Measurements from ENCODE around the gene FAM180A.

Gene FAM180A

DNA sequence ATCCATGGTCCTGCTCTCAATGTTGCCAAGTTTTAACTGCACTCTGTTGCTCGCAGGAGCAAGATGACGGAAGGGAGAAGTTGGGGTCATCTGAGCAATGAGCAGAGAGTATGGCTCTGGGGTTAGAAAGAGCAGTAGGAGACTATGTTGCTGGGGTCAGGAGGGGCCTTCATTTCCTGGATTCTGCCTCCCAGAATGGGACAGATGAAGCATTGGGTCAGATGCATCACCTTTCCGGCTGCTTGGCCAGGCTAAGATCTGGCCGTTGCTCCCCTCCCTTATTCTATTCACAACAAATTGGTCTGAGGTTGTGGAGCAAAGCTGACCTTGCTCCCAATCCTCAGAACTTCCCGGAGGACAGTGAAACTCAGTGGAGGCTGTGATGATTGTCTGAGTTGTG is 63.9 kb downstream of the FAM180A start:
- Histone ChIP-seq H3K9me3 (ENCODE audit: control extremely low read depth in 1 of 5, control insufficient read depth in 4 of 5, insufficient read depth in 2 of 5, low read depth in 1 of 5, low read length in 4 of 5) (no peaks in the 10 kb centered on the region), H3K4me3 (ENCODE audit: control insufficient read depth in 1 of 7, extremely low read depth in 1 of 7, insufficient read depth in 4 of 7, low read depth in 2 of 7, low read length in 6 of 7) (no peak overlapping the region), H3K27me3 (replicated peaks in 2 of 5; ENCODE audit: control insufficient read depth in 4 of 5, insufficient read depth in 5 of 5, low read length in 4 of 5) (no peaks in the 10 kb centered on the region), H3K27ac (ENCODE audit: insufficient read depth in 1 of 2, low read depth in 1 of 2, low read length in 2 of 2, poor library complexity in 1 of 2, severe bottlenecking in 2 of 2) (no peak overlapping the region), H3K4me1 (ENCODE audit: control extremely low read depth in 1 of 4, control insufficient read depth in 4 of 4, insufficient read depth in 4 of 4, low read length in 3 of 4) (no peaks in the 10 kb centered on the region), H3K36me3 (ENCODE audit: control insufficient read depth in 4 of 4, insufficient read depth in 4 of 4, low read length in 3 of 4) (peaks cover 0 to 9% (median 3%) of the 10 kb centered on the region in 4 experiments)
- POLR2A ChIA-PET: no interaction called here
- 95% methylated on average over 3 of the region's 5 CpGs for WGBS (ENCODE audit: insufficient coverage)
- CTCF ChIA-PET: interaction anchor here (2.6 kb wide), 1 partner anchor 11 kb away, joined by 8 read pairs; no protein-coding TSS in a partner anchor
- DNase-seq: no peak

- POLR2A ChIA-PET: no interaction called here
- Histone ChIP-seq H3K27me3 (replicated peaks in 2 of 5; ENCODE audit: control insufficient read depth in 4 of 5, insufficient read depth in 5 of 5, low read length in 4 of 5) (no peaks in the 10 kb centered on the region), H3K27ac (ENCODE audit: insufficient read depth in 1 of 2, low read depth in 1 of 2, low read length in 2 of 2, poor library complexity in 1 of 2, severe bottlenecking in 2 of 2) (no peak overlapping the region), H3K4me1 (ENCODE audit: control extremely low read depth in 1 of 4, control insufficient read depth in 4 of 4, insufficient read depth in 4 of 4, low read length in 3 of 4) (no peaks in the 10 kb centered on the region), H3K36me3 (ENCODE audit: control insufficient read depth in 4 of 4, insufficient read depth in 4 of 4, low read length in 3 of 4) (peaks cover 0 to 7% (median 6%) of the 10 kb centered on the region in 4 experiments), H3K9me3 (ENCODE audit: control extremely low read depth in 1 of 5, control insufficient read depth in 4 of 5, insufficient read depth in 2 of 5, low read depth in 1 of 5, low read length in 4 of 5) (no peaks in the 10 kb centered on the region), H3K4me3 (ENCODE audit: control insufficient read depth in 1 of 7, extremely low read depth in 1 of 7, insufficient read depth in 4 of 7, low read depth in 2 of 7, low read length in 6 of 7) (no peak overlapping the region)
- CTCF ChIA-PET: interaction anchor here (2.6 kb wide), 1 partner anchor 11 kb away, joined by 8 read pairs; no protein-coding TSS in a partner anchor
- WGBS (ENCODE audit: insufficient coverage): 86% methylated on average over 3 of the region's 3 CpGs
- DNase-seq: no peak
Observed at GRCh38 chr7:135684136-135684535, 64.5 kb downstream of the FAM180A start.

- 100% methylated on average over 1 of the region's 3 CpGs for WGBS (ENCODE audit: insufficient coverage)
- Histone ChIP-seq H3K4me3 (ENCODE audit: control insufficient read depth in 1 of 7, extremely low read depth in 1 of 7, insufficient read depth in 4 of 7, low read depth in 2 of 7, low read length in 6 of 7) (no peak overlapping the region), H3K4me1 (ENCODE audit: control extremely low read depth in 1 of 4, control insufficient read depth in 4 of 4, insufficient read depth in 4 of 4, low read length in 3 of 4) (no peaks in the 10 kb centered on the region), H3K27ac (ENCODE audit: insufficient read depth in 1 of 2, low read depth in 1 of 2, low read length in 2 of 2, poor library complexity in 1 of 2, severe bottlenecking in 2 of 2) (no peak overlapping the region), H3K36me3 (ENCODE audit: control insufficient read depth in 4 of 4, insufficient read depth in 4 of 4, low read length in 3 of 4) (peaks cover 0 to 12% (median 6%) of the 10 kb centered on the region in 4 experiments), H3K9me3 (ENCODE audit: control extremely low read depth in 1 of 5, control insufficient read depth in 4 of 5, insufficient read depth in 2 of 5, low read depth in 1 of 5, low read length in 4 of 5) (no peaks in the 10 kb centered on the region), H3K27me3 (replicated peaks in 2 of 5; ENCODE audit: control insufficient read depth in 4 of 5, insufficient read depth in 5 of 5, low read length in 4 of 5) (no peaks in the 10 kb centered on the region)
- CTCF ChIA-PET: interaction anchor here (2.6 kb wide), 1 partner anchor 10 kb away, joined by 8 read pairs; no protein-coding TSS in a partner anchor
- POLR2A ChIA-PET: no interaction called here
- no peak for DNase-seq
Observed at GRCh38 chr7:135683609-135684008, 65.0 kb downstream of the FAM180A start.

DNA sequence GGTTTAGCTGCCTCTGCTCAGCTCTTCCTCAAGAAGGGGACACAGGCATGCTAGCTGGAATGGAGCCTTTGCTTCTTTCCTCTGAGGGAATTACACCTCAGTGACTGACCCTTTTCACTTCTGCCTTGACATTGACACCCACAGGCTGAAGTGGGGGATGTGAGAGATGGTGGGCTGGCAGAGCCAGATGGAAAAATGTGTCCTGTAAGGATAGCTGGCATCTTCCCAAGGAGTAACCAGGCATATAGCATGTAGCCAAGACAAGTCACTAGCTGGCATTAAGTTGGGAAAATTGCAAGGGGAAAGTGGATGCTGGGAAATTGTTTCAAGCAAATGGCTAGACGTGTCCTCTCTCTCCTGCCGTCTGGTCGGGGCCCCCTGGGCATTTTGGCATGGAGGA is 66.4 kb downstream of the FAM180A start:
- H3K27me3 ChIP-seq (replicated peaks in 2 of 5; ENCODE audit: control insufficient read depth in 4 of 5, insufficient read depth in 5 of 5, low read length in 4 of 5): no peaks in the 10 kb centered on the region
- no peak overlapping the region for H3K27ac ChIP-seq (ENCODE audit: insufficient read depth in 1 of 2, low read depth in 1 of 2, low read length in 2 of 2, poor library complexity in 1 of 2, severe bottlenecking in 2 of 2)
- no peak overlapping the region for H3K4me3 ChIP-seq (ENCODE audit: control insufficient read depth in 1 of 7, extremely low read depth in 1 of 7, insufficient read depth in 4 of 7, low read depth in 2 of 7, low read length in 6 of 7)
- H3K36me3 ChIP-seq (ENCODE audit: control insufficient read depth in 4 of 4, insufficient read depth in 4 of 4, low read length in 3 of 4): peaks cover 5 to 18% (median 12%) of the 10 kb centered on the region in 4 experiments
- POLR2A ChIA-PET: no interaction called here
- no peaks in the 10 kb centered on the region for H3K4me1 ChIP-seq (ENCODE audit: control extremely low read depth in 1 of 4, control insufficient read depth in 4 of 4, insufficient read depth in 4 of 4, low read length in 3 of 4)
- no peaks in the 10 kb centered on the region for H3K9me3 ChIP-seq (ENCODE audit: control extremely low read depth in 1 of 5, control insufficient read depth in 4 of 5, insufficient read depth in 2 of 5, low read depth in 1 of 5, low read length in 4 of 5)
- CTCF ChIA-PET: interaction anchor here (1.3 to 1.4 kb wide), 3 partner anchors 21 to 1944 kb away, joined by 3 to 4 read pairs (median 3); no protein-coding TSS in a partner anchor
- WGBS (ENCODE audit: insufficient coverage): 88% methylated on average over 1 of the region's 3 CpGs
- DNase-seq: no peak

- Histone ChIP-seq H3K4me3 (ENCODE audit: control insufficient read depth in 1 of 7, extremely low read depth in 1 of 7, insufficient read depth in 4 of 7, low read depth in 2 of 7, low read length in 6 of 7) (no peak overlapping the region), H3K27me3 (replicated peaks in 2 of 5; ENCODE audit: control insufficient read depth in 4 of 5, insufficient read depth in 5 of 5, low read length in 4 of 5) (no peaks in the 10 kb centered on the region), H3K9me3 (ENCODE audit: control extremely low read depth in 1 of 5, control insufficient read depth in 4 of 5, insufficient read depth in 2 of 5, low read depth in 1 of 5, low read length in 4 of 5) (no peaks in the 10 kb centered on the region), H3K36me3 (ENCODE audit: control insufficient read depth in 4 of 4, insufficient read depth in 4 of 4, low read length in 3 of 4) (peaks cover 5 to 20% (median 14%) of the 10 kb centered on the region in 4 experiments), H3K27ac (ENCODE audit: insufficient read depth in 1 of 2, low read depth in 1 of 2, low read length in 2 of 2, poor library complexity in 1 of 2, severe bottlenecking in 2 of 2) (no peak overlapping the region), H3K4me1 (ENCODE audit: control extremely low read depth in 1 of 4, control insufficient read depth in 4 of 4, insufficient read depth in 4 of 4, low read length in 3 of 4) (no peaks in the 10 kb centered on the region)
- CTCF ChIA-PET: interaction anchor here (0.9 to 1.4 kb wide), 4 partner anchors 21 to 1944 kb away, joined by 3 to 4 read pairs (median 3); no protein-coding TSS in a partner anchor
- POLR2A ChIA-PET: no interaction called here
- 69% methylated on average over 5 of the region's 5 CpGs for WGBS (ENCODE audit: insufficient coverage)
- peak in 2 of 3 donors; percentile 38 to 57 for DNase-seq
Observed at GRCh38 chr7:135681762-135682161, 66.9 kb downstream of the FAM180A start.

All from common myeloid progenitor, CD34-positive (primary cell).